HG03439 (cell line): ENCODE measurements around the gene WBP2NL.

Experiments
- ATAC-seq: cut with Tn5 transposase; IDR thresholded peaks from one replicate; pipeline ENCODE4 v1.9.1; 2021; ENCODE audit warnings: mild to moderate bottlenecking, moderate library complexity; ENCODE audit not compliant: unreplicated experiment

The WBP2NL gene

DNA sequence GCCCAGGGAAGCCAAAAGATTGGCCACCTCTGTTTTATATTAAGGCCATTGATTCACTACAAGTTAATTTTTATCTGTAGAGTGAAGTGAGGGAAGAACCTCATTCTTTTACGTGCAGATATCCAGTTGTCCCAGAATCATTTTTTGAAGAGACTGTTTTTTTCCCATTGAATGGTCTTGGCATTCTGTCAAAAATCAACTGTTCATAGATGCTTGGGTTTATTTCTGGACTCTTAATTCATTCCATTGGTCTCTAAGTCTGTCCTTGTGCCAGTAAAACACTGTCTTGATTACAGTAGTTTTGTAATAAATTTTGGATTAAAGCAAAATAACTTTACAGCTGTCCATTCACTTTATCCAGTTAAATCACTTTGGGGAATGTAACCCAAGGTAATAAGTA is 26.8 kb downstream of the WBP2NL start:
- no peak for ATAC-seq

- ATAC-seq: no peak
Observed at GRCh38 chr22:42026705-42027104, 28.1 kb downstream of the WBP2NL start.

GRCh38 chr22:42033263-42034181 is 34.9 kb downstream of the WBP2NL start:
- ATAC-seq: no peak

DNA sequence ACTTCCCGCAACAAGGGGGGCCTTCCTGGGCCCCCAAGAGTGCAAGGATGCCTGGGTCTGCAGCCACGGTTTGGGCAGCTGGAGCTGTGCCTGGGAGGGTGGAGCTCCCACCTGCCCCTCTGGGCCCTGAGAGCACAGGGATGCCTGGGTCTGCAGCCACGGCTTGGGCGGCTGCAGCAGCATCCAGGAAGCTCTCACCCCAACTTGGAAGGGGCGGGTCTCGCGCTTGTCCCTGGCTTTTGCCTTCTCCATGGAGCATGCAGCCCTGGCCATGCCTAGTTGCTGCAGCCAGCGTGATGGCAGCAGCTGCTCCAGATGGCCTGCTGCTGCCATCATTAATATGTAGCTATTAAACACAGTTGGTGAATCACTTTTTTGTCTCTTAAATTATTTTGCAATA is 36.7 kb downstream of the WBP2NL start:
- ATAC-seq: no peak

GRCh38 chr22:42039271-42039670 is 40.7 kb downstream of the WBP2NL start:
- no peak for ATAC-seq

DNA sequence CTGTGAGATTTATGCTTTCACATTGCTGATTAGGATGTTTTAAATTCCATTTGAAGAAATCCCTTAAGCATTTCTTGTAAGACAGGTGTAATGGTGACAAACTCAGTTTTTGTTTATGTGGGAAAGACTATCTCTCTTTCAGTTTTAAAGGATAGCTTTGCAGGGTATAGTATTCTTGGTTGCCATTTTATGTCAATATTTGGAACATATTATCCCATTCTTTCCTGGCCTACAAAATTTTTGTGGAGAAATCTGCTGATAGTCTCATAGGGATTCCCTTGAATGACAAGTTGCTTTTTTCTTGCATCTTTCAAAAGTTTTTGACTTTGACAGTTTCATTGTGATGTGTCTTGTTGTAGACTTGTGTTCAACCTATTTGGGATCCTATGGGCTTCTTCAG is 43.2 kb downstream of the WBP2NL start:
- no peak for ATAC-seq

- ATAC-seq: no peak
Observed at GRCh38 chr22:42050641-42051180, 52.1 kb downstream of the WBP2NL start.

DNA sequence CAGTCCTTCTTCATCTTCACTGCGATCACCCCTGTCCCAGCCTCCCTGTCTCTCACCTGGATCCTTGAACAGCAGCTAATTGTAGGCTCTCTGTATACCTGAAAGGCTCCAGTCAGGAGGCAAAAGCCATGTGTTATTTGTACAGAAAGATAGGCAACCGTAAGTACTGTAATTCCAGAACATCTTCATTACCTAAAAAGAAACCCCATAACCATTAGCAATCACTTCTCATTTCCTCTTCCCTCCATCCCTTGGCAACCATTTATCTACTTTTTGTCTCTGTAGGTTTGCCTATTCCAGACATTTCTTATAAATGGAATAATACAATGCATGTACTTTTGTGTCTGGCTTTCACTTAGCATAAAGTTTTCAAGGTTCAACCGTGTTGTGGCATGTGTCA is 54.2 kb downstream of the WBP2NL start:
- no peak for ATAC-seq

DNA sequence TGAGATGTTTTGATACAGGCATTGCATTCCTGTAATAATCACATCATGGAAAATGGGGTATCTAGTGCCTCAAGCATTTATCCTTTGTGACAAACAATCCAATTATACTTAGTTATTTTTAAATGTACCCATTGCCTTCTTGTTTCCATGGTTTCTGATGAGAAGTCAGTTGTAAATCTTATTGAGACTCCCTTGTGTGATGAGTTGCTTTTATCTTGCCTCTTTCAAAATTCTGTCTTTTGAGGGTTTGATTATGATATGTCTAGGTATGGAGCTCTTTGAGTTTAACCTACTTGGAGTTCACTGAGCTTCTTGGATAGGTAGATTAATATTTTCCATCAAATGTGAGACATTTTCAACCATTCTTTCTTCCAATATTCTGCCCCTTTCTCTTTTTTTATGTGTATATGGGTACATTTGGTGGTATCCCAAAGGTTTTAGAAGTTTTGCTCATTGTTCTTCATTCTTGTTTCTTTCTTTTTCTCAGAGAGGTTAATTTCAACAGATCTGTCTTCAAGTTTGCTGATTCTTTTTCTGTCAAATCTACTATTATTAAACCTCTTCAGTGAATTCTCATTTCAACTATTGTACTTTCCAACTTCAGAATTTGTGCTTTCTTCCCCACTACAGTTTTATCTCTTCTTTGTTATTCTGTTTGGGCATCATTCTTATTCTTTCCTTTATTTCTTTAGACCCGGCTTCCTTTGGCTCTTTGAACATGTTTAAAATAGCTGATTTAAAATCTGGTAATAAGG is 58.3 kb downstream of the WBP2NL start:
- no peak for ATAC-seq

DNA sequence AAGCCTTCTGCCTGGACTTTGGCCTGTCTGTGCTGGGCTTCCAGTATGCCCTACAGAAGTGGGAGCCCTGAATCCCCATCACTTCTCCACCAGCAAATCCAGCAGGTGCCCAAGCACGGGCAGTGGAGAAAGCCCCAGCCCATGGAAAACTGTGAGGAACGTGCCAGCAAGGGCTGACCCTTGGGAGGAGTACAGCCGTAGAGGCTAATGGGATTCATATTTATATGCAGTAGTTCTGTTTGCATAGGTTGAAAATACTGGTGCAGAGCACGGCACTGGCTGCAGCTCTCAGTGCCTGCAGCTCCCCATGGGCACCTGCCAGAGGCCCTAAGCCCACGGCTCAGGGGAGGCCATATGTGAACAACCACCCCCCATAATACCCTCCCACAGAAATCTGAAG is 61.9 kb downstream of the WBP2NL start:
- no peak for ATAC-seq

DNA sequence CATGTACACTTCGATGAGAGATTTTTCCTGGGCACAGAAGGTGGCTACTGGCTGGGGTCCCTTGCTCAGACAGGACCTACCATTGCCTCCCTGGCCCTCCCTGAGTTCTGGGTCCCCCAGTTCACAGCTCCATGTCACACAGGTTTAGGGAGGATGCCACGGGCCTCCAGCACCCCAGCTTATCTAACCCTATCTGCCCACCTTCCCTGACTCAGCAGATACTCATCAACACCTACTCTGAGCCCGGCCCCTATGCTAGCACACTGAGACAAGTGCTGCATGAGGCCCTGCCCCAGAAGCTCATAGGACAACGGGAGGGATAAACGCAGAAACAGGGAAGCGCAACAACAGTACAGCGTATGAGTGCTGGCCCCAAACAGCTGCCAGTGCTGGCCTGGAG is 62.5 kb downstream of the WBP2NL start:
- ATAC-seq: no peak

GRCh38 chr22:42062506-42063170 is 64.0 kb downstream of the WBP2NL start:
- no peak for ATAC-seq

DNA sequence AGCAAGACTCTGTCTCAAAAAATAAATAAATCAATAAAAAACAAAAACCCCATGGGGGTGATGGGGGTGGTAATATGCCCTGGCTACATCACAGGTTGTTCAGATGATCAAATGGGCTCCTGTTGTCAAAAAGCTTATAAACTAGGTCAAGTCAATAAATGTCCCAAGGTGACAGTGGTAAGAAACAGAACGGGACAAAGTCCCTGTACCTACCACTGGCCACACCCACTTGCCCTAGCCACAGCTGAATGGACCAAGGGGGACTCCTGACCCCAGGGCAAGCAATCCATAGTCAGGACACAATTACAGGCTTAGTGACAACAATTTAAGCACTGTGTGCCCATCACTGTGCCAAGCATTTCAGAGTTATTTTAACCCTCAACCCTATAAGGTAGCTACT is 66.0 kb downstream of the WBP2NL start:
- no peak for ATAC-seq

DNA sequence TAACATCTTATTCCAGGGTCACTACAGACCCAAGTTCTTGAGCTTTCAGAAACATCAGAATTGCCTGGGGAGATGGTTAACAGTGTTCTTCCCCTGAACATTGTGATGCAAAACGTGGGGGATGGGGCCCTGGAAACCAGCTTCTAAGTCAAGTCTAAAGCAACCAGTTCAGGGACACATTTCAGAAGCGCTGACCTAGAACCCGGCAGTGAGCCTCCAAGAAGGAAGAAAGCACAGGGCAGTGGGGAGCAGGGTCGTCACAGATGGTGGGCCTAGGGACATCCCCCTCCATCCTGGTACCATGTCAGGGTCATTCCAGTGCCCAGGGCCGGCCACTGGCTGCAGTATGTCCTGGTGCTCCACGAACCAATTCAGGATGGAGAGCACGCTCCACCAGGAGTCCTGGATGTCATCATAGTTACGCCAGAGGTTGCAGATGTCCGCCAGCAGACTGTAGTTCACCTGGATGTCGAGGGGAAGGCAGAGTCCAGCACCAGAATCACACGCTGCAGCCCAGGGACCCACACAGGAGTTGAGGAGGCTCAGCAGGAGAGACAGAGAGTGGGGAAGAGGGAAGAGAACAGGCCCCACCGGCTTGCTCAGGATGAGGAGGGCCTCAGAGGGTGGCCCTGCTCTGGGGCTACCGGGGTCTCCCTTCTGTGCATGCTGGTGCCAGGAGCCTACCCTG is 67.0 kb downstream of the WBP2NL start:
- no peak for ATAC-seq

DNA sequence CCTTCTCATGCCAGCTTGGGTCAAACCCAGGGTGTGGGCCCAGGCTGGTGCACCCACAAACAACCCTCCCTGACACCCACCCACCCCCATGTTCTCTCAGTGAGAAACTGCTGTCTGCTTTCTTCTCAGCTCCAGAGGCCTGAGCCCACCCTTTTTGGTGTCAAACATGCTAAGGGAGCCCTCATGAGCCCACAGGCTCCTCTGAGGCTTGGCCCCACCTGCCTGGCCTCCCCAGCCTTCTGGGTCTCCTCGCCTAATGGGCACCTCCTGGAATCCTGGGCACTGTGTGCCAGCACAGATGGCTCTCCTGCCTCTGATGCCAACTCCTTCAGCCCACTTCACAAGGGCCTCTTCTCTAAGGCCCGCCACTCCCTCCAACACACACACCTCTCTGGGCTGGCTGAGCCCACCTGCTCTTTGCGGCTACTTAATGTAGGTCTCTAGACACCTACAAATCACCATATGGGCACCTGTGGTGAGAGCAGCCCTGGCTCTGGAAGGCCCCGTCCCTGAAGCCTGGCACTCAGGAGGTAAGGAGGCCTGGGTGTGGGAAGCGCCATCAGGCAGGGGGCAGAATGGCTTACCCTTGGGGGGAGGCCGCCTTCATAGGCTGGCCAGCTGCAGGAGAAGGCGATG is 67.7 kb downstream of the WBP2NL start:
- ATAC-seq: no peak

DNA sequence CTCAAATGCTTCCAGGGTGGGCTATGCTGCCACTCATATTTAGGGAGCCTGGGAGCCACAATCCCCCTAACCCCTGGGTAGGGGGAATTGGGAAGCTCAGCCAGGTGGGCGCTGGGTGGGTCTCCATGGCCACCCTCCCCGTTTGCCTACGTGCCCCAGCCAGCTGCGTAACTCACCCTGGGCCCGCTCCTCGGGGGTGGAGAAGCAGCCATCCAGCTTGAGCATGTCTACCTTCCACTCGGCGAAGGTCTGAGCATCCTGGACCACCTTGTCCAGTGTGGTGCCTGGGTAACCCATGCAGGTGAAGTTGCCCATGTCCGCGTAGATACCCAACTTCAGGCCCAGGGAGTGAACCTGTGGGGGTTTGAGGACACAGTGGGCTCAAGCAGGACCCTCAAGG is 68.3 kb downstream of the WBP2NL start:
- ATAC-seq: no peak

- ATAC-seq: no peak
Observed at GRCh38 chr22:42067671-42068251, 69.2 kb downstream of the WBP2NL start.

DNA sequence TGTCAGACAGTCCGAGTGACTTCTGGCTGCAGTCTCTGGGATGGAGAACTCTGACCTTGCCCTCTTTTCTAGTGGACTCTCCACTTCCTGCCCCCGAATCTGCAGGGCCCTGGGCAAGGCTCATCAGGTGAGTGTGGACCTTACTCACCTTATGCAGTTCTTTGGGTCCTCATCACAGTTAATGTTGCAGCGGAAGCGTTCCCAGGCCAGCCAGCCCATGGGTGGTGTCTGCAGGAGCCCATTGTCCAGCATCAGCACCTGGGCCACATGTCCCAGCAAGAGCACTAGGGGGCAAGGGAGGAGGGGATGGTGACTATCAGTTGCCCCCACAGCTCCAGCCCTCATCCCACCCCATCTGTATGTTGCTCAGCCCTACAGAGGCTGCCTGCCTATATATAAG is 69.7 kb downstream of the WBP2NL start:
- ATAC-seq: no peak

- ATAC-seq: no peak
Observed at GRCh38 chr22:42069801-42070516, 71.4 kb downstream of the WBP2NL start.
